Effector CD8-positive, alpha-beta T cell (primary cell): ENCODE results near the gene IP6K1.
"Not testable (repeated sequence)": the region's sequence is repeated elsewhere in the genome, so short reads cannot be mapped to it uniquely, and the experiment has no call there.

ENCODE experiments used
- DNase-seq: peaks from one replicate; lab custom pipeline; 2025; lab: John Stamatoyannopoulos, UW

The IP6K1 gene

DNA sequence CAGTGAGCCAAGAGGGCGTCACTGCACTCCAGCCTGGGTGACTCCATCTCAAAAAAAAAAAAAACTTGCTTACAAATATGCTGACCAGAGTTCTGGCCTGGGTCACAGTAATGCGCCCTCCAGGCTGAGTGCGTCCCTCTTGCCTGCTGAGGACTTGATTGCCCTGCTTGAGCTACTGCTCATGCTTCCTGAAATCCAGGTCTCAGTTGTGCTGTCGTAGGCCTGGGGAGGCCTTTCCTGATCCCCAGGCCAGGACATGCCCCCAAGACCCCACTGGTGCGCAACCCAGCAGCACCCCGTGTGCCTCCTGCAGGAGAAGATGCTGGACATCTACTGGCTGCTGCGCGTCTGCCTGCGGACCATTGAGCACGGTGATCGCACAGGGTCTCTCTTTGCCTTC lies 74.2 kb downstream of the IP6K1 start:
- no peak for DNase-seq

DNA sequence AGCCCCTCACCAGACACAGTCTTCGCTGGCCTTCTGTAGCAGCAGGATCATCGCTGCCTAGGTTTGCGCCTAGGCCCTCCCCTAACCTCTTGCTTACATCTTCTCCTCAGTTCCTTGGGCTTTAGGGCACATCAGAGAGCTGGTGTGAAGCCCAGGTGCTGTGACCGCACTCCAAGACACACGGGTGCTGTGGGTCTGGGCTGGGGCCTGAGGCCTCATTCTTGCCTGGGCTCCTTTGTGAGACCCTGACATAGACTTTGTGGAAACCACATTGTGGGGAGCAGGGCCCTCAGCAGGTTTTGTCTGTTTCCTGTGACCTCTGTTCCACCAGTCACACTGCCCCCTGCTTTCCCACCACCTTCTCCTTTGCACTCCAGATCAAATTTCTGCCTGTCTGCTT lies 74.9 kb downstream of the IP6K1 start:
- DNase-seq = no peak

DNA sequence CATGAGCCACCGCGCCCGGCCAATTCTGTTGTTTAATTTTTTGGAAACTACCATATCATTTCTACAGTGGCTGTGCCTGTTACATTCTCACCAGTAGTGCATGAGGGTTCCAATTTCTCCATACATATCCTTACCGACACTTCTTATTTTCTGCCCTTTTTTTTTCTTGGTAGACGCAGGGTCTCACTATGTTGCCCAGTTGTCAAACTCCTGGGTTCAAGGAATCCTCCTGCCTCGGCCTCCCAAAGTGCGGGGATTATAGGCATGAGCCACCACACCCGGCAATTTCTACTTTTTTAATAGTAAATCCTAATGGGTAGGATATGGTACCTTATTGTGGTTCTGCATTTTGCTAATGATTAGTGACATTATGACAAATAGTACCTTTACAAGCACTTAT lies 76.5 kb downstream of the IP6K1 start:
- DNase-seq = no peak

DNA sequence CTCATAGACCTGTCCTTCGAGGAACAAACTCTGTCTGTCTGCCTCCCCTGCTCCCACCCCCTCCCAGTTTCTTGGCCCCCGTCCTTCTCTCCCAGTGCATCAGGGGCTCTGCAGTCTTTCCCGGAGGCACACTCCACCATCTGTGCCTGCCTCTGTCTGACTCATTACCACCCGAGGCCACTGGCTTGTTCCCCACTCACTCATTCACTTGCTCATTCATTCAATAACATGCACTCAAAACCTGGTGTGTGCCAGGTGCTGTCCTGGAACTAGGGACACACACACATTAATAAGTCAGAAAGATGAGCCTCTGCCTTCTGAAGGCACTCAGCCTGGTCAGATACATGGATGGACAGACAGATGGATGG lies 79.2 kb downstream of the IP6K1 start:
- DNase-seq = no peak

DNA sequence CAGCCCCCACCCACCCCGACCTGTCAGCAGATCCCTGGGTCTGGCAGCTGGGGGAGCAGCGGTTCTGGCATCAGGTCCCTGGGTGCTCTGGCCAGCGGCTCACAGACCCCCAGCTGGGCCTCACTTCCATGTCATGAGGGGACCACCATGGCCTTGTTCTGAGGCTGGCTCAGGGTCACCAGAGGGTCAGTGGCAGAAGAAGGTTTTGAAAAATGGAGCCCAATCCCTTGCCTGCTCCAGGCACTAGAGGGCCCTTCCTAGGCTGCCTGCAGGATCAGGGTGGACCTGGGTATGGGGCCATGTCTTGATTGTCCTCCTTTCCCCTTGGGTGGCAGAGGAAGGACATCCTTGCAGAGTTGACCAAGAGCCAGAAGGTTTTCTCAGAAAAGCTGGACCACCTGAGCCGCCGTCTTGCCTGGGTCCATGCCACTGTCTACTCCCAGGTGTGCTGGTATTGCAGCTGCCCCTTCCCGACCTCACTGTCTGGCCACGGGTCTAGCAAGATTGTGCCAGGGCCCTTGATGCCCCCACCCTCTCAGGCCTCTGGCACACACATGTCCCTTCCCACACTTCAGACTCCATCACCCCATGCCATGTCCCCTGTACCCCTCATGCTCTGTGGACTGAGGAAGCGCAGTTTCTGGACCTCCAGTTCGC lies 79.8 kb downstream of the IP6K1 start:
- no peak for DNase-seq

DNA sequence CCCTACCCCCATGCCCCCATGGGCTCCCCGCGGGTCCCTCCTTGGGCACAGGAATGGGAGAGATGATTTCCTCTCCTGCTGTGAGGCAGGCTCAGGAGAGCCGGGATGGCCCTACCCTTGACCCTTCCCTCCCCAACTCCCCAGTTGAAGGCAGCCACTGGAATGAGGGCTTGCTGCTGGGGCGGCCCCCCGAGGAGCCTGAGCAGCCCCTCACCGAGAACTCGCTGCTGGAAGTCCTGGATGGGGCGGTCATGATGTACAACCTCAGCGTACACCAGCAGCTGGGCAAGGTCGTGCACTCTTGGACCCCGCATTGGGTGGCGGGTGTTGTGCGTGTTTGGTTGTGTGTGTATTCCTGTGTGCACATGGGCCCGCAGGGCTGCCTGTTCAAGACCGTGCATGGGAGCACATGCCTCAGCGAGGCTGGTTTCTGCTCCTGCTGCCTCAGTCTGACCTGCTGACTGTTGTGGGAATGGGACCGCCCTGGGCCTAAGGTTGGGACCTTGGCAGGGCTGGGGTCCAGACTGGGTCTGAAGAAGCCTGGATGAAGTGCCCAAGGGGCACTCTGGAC lies 80.9 kb downstream of the IP6K1 start:
- no peak for DNase-seq

DNA sequence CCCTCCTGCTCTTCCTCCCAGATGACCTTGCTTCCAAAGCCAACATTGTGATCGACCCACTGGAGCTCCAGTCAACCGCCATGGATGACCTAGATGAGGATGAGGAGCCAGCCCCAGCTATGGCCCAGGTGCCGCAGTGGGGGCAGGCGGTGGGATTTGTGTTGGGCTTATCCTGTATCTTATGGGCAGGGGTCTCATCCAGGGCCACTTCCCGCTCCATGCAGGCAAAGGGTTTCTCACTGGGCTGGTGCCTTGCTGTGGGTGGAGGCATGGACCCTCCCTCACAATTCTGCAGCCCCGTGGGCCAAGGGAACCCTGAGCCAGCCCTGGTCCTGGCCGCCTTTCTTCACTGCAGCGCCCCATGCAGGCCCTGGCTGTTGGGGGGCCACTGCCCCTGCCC lies 81.7 kb downstream of the IP6K1 start:
- DNase-seq = no peak

DNA sequence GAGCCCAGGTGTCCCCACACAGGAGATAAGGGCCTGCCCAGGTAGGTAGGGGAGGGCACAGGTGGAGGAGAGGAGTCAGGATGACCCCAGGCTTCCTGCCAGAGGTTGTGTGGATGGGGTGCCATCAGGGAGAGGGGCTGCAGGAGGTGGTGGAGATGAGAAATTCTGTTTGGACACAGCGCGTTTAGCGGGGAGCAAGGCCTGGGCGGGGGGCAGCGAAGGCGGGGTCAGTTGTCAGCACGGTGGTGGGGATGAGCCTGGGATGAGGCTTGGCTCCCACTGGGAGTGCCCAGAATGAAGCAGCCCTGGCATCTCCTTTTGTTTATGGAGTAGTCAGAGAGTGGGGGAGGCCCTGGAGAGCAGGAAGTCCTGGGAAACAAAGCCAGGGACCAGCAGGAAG lies 82.4 kb downstream of the IP6K1 start:
- no peak for DNase-seq

DNA sequence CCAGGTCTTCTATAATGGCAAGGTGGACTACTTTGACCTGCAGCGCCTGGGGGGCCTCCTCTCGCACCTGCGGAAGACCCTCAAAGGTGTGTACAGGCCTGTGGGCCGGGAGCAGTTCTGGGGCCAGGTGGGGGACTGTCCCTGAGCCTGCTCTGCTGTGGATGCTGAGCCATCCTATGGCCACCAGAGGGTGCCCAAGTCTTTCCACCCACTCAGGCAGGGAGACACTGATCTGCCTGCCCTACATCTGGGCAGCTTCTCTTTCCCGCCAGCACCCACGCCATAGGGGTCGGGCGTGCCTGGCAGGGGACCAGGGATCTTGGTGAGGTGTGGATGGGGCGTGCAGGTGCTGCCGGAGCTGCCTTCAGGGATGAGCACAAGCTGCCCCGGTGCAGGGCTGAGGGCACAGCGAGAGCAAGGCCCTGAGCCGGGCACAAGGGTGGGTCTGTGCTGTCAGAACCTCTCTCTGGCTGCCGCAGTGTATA lies 82.9 kb downstream of the IP6K1 start:
- peak; percentile 42 for DNase-seq

DNA sequence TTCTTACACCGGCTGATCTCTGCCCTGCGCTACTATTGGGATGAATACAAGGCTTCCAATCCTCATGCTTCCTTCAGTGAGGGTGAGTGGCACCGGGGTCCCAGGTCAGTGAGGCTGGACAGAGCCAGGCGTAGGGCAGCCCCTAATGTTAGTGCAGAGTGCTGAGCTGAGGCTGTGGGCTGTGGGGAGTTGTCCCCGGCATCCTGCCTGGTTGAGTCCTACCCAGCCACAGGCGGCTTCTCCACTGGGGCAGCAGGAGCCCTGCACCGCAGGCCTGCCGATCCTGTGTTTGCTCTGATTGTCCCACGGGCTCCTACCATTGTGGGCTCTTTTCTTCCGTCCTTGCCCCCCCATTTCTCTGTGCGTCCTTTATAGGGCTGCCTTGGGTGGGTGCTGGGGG lies 83.7 kb downstream of the IP6K1 start:
- no peak for DNase-seq

DNA sequence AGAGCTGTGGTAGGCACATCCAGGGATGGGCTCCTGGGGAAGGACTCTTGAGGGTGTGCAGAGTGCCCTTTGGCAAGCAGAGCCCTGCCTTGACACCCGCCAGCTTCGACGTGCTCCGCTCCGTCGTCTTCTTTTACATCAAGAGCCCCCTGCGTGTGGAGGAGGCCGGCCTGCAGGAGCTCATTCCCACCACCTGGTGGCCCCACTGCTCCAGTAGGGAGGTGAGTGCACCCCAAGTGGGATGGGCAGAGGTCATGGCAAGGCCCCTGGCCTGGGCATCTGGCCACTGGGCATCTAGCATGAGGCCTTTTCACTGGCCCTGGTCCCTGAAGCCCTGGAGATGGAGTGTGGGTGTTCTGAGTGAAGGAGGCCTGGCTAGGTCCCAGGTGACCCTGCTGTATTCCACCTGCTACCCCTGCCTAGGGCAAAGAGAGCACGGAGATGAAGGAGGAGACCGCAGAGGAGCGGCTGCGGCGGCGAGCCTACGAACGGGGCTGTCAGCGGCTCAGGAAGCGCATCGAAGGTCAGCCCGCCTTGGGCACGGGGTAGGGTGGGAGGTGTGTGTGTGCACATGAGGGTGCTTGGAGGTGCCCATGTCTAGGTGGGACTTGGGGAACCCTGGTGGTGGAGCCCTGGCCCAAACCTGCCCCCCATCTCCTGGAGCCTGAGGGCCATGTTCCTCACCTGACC lies 84.8 kb downstream of the IP6K1 start:
- DNase-seq = no peak

DNA sequence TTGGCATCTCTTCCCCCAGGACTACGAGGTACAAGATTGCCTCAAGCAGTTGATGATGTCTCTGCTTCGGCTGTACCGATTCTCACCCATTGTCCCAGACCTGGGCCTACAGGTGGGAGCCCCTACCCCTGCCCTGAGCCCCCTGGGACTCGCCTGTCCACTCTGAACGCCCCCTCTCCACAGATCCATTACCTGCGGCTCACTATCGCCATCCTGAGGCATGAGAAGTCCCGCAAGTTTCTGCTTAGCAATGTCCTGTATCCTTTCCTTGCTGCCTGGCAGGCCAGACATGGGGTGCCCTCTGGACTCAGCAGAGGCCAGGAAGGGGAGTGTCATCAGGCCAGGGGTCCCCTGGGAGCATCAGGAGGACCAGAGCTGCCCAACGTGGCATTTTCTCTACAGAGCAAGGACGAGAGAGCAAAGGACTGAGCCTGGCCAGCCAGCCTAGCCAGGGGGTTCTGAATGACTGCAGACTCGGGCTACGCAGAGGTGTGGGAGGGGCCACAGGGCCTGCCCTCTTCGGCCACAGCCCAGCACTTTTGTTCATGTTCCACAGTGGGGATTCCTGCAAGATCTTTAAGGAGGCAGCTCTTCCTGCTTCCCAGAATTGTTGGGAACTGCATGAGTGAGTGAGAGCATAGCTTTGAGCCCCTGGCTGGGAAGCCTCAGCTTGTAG lies 85.8 kb downstream of the IP6K1 start:
- no peak for DNase-seq

DNA sequence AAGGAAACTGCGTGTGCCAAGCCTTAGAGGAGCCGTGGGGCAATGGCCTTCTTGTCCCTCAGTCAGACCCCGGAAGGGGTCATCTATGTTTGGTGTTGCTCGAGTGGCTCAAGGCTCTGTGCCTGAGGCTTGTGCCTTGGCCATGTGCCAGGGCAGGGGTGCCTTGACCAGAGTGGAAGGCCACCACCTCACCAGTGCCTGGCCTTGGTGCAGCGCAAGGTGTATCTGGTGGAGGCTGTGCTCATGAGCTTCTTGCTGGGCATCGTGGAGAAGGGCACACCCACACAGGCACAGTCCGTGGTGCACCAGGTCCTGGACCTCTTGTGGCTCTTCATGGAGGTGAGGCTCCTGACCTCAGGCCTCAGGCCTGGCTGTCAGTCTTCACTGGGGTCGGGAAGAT lies 86.3 kb downstream of the IP6K1 start:
- DNase-seq = no peak

DNA sequence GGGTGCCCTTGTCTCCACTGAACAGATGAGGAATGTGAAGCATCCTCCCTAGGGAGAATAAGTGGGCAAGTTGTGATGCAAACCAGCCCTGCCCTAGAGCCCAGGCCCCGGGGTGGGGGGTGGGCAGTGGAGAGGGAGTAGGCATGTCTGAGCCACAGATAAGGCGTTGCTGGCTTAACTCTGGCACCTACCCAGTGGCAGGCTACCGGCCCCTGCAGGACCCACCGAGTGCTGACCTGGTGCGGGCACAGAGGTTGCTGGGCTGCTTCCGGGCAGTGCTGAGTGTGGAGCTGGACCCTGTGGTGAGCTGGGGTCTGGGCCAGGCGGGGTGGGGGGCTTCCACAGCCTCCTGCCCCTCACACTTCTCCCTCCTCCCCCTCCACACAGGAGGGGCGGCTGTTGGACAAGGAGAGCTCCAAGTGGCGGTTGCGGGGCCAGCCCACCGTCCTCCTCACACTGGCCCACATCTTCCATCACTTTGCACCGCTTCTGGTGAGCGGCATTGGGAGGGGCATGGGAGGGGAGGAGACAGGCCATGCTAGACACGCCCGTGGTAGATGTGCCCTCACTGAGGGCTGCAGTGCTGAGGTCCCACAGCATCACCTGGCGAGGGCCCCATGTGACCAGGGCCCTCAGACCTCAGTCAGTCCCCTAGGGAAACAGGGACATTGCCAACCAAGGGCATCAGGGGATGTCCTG lies 86.9 kb downstream of the IP6K1 start:
- no peak for DNase-seq

DNA sequence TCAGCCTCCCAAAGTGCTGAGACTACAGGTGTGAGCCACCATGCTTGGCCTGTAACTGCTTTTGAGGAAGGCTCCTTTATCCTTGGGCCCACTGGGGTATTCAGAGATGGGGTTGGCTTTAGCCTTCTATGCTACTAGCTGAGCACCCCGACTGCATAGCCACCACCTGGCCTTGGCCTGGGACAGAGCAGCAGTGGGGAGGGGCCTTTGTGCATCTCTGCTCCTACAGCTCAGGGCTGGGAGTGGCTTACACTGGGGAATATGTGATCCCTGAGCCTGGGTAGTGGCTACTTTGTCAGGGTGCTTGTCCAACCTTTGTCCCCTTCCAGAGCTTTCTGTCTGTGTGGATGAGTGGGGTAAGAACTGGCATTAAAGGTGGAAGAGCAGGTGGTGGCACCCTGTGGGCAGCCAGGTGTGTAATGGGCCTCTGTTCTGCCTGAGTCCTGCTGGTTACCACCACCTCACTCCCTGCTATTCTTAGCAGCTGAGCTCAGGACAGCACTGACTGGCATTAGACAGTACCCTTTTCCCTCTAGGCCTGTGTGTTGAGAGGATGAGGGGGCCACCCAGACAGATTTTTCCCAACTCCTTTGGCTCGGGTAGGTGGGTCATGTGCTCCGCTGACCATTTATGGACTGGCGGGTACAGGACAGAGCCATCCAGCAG lies 90.9 kb downstream of the IP6K1 start:
- not testable (repeated sequence) for DNase-seq

DNA sequence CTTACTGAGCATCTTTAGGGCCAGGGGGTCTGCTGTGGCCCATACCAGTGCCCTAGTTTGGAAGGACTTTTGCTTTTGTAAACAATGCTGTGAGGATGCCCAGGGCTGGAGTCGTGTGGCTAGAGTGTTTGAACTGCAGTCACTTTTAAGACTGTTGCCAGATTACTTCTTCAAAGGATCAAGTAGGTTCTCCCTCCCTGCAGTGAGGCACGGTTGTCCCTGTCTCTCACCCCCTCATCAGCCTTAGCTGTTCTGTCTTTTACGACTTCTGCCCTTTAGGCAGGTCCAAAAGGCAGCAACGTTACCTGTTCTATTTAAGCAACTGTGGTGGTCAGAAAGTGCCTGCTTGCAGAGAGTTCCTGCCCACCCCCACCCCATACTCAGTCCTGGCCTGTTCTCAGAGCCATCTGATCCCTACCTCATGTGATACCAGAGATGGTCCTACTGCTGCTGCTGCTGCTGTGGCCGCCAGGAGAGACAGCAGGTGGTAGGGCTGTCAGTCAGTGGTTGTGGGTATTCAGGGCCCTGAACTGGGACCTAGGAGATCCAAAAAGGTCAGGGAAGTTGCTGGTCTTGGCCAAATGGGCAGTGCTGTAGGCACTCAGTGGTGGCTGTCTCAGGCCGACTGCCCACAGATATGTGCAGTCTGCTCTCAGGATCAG lies 91.8 kb downstream of the IP6K1 start:
- not testable (repeated sequence) for DNase-seq

DNA sequence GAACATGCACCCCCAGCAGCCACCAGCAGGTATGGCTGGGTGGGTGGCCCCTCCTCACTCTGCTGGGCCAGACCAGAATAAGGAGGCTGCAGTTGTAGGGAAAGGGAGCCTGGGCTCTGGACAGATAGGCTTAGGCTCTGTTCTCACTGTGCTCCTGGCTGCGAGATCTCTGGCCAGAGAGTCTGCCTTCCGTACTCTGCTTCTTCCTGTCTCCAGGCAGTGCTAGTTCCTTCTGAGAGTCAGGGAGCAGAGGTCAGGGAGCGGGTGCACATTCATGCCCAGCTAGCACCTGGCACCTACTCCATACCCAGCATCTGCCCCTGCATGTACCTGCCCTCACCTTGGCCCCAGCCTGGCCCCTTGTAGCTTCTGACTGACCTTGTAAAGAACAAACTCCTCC lies 94.9 kb downstream of the IP6K1 start:
- not testable (repeated sequence) for DNase-seq

DNA sequence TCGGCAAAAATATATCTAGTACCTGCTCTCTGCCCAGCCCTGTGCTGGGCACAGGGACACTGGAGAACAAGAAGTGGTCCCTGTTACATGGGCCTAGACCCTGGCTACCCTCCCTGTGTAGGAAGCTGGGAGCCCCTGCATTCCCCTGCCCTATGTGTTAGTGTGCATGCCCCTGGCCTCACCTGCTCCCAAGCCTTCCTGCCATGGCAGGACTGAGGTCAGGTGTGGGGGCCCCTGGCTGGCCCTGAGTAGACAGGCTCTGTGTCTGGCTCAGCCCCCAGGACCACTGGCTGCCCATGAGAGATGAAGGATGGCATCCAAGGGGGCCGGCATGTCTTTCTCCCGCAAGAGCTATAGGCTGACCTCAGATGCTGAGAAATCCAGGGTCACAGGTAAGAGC lies 95.5 kb downstream of the IP6K1 start:
- not testable (repeated sequence) for DNase-seq

DNA sequence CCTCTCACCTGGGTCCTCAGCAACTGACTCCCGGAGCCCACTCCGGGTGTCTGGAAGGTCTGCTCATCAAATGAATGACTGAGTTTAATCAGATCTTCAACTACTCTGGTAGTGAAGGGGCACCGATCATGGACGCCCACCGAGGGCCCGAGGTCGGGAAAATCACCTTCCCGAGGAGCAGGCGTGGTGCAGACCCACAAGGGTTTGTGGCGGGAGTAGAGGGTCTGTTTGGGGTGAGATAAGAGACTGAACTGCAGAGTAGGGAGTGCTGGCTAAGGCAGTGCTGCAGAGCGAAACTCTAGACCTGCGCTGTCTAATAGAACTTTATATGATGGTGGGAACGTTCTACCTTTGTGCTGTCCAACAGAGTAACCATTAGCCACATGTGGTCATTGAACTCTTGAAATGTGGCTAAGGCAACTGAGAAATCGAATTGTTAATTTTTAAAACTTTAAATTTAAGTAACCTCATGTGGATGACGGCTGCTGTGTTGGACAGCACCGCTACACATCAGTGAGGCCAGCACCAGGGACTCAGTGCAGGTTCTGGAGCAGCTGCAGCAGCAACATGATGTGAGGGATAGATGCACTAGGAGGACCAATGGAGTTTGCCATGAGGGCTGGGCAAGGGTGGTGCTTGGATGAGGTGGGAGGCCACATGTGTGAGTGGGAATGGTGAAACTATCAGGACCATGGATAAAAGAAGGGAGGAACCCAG lies 96.3 kb downstream of the IP6K1 start:
- DNase-seq = not testable (repeated sequence)
